ENCODE measurements around the gene TEKTIP1.

Gene TEKTIP1

GRCh38 chr19:3585301-3586126 lies 46.5 kb downstream of the TEKTIP1 start, which contains the start of gene GIPC3:
Gene GIPC3 (plus strand): TSS chr19:3585478. CDS start chr19:3585598, 120 bp downstream.
- H3K27ac Mint-ChIP-seq, result no peak within 1 kb of the TSS
- H3K27me3 Mint-ChIP-seq, result no peaks in the 10 kb centered on the region
- no peaks in the 10 kb centered on the region for H3K9me3 Mint-ChIP-seq
- H3K36me3 Mint-ChIP-seq (ENCODE audit: low read depth), result no peaks in the 10 kb centered on the region
- H3K4me1 Mint-ChIP-seq, result no peaks in the 10 kb centered on the region
- no peak for ATAC-seq
- DNase-seq, result no peak
- no peak within 1 kb of the TSS for H3K4me3 Mint-ChIP-seq

GRCh38 chr19:3586127-3586626 lies 47.2 kb downstream of the TEKTIP1 start:
- Mint-ChIP-seq H3K27ac (no peak overlapping the region), H3K4me3 (no peak overlapping the region)
- DNase-seq, result peak; percentile 68

GRCh38 chr19:3586707-3587346 lies 47.9 kb downstream of the TEKTIP1 start:
- H3K27me3 Mint-ChIP-seq, result no peaks in the 10 kb centered on the region
- no peak overlapping the region for H3K4me3 Mint-ChIP-seq

More at GRCh38 chr19:3586127-3586626, 47.2 kb downstream of the TEKTIP1 start:
- Mint-ChIP-seq H3K9me3 (no peaks in the 10 kb centered on the region), H3K27me3 (no peaks in the 10 kb centered on the region), H3K36me3 (ENCODE audit: low read depth) (no peaks in the 10 kb centered on the region), H3K4me1 (no peaks in the 10 kb centered on the region)
- no peak for ATAC-seq

GRCh38 chr19:3589439-3589838 lies 50.5 kb downstream of the TEKTIP1 start:
- ATAC-seq (no peak), DNase-seq (no peak)
- H3K4me3 Mint-ChIP-seq, result no peak overlapping the region
- no peak overlapping the region for H3K27ac Mint-ChIP-seq
- H3K27me3 Mint-ChIP-seq, result no peaks in the 10 kb centered on the region
- H3K36me3 Mint-ChIP-seq (ENCODE audit: low read depth), result no peaks in the 10 kb centered on the region
- H3K4me1 Mint-ChIP-seq, result no peaks in the 10 kb centered on the region
- H3K9me3 Mint-ChIP-seq, result no peaks in the 10 kb centered on the region

More at GRCh38 chr19:3586707-3587346, 47.9 kb downstream of the TEKTIP1 start:
- H3K4me1 Mint-ChIP-seq, result no peaks in the 10 kb centered on the region
- H3K9me3 Mint-ChIP-seq, result no peaks in the 10 kb centered on the region
- no peaks in the 10 kb centered on the region for H3K36me3 Mint-ChIP-seq (ENCODE audit: low read depth)
- H3K27ac Mint-ChIP-seq, result no peak overlapping the region
- ATAC-seq (no peak), DNase-seq (no peak)

GRCh38 chr19:3589949-3590348 lies 51.0 kb downstream of the TEKTIP1 start:
- H3K9me3 Mint-ChIP-seq, result no peaks in the 10 kb centered on the region
- DNase-seq (no peak), ATAC-seq (no peak)
- no peak overlapping the region for H3K27ac Mint-ChIP-seq
- no peaks in the 10 kb centered on the region for H3K4me1 Mint-ChIP-seq
- no peak overlapping the region for H3K4me3 Mint-ChIP-seq
- no peaks in the 10 kb centered on the region for H3K36me3 Mint-ChIP-seq (ENCODE audit: low read depth)
- H3K27me3 Mint-ChIP-seq, result no peaks in the 10 kb centered on the region

GRCh38 chr19:3590991-3591659 lies 52.2 kb downstream of the TEKTIP1 start:
- Mint-ChIP-seq H3K4me1 (no peaks in the 10 kb centered on the region), H3K9me3 (no peaks in the 10 kb centered on the region), H3K27ac (no peak overlapping the region), H3K36me3 (ENCODE audit: low read depth) (no peaks in the 10 kb centered on the region), H3K4me3 (no peak overlapping the region), H3K27me3 (no peaks in the 10 kb centered on the region)
- no peak for ATAC-seq
- DNase-seq, result no peak

GRCh38 chr19:3591876-3592613 lies 53.1 kb downstream of the TEKTIP1 start:
- Mint-ChIP-seq H3K36me3 (ENCODE audit: low read depth) (no peaks in the 10 kb centered on the region), H3K4me1 (no peaks in the 10 kb centered on the region), H3K27ac (no peak overlapping the region), H3K9me3 (no peaks in the 10 kb centered on the region), H3K4me3 (no peak overlapping the region), H3K27me3 (no peaks in the 10 kb centered on the region)
- no peak for DNase-seq
- no peak for ATAC-seq

- Mint-ChIP-seq H3K4me3 (no peak overlapping the region), H3K36me3 (ENCODE audit: low read depth) (no peaks in the 10 kb centered on the region), H3K4me1 (no peaks in the 10 kb centered on the region), H3K9me3 (no peaks in the 10 kb centered on the region), H3K27ac (no peak overlapping the region), H3K27me3 (no peaks in the 10 kb centered on the region)
- DNase-seq (no peak), ATAC-seq (no peak)
Measured at GRCh38 chr19:3593156-3593555, 54.2 kb downstream of the TEKTIP1 start.
